Measurements from ENCODE around the gene CNTN5. TPM values are rescaled to one million over a fixed set of nuclear protein-coding genes. Genes with fewer than 3 reads are reported as not detected.

The CNTN5 gene
- total RNA-seq, 1 experiment from 2014 or later = not detected

GRCh38 chr11:100080821-100081220 is 1060.1 kb downstream of the CNTN5 start:
- no peak overlapping the region for H3K4ac ChIP-seq (ENCODE audit: low read depth, low read length)
- no peaks in the 10 kb centered on the region for H3K27me3 Mint-ChIP-seq (ENCODE audit: low read depth)
- no peak for TF ChIP-seq CTCF (conservative IDR thresholded peaks at IDR 0.05)
- H4K91ac ChIP-seq (ENCODE audit: insufficient read length, low read depth, low read length) = no peak overlapping the region
- no peak overlapping the region for H3K18ac ChIP-seq (ENCODE audit: insufficient read length, low read depth, low read length)
- no peaks in the 10 kb centered on the region for H3K79me2 ChIP-seq (ENCODE audit: insufficient read depth, low read length)
- no peak overlapping the region for H2BK20ac ChIP-seq (ENCODE audit: low read depth, low read length, poor library complexity, severe bottlenecking)
- no peak overlapping the region for H3K27ac ChIP-seq (ENCODE audit: insufficient read length, low read depth, low read length)
- no peak overlapping the region for H2BK15ac ChIP-seq (ENCODE audit: low read depth, low read length)
- no peak overlapping the region for H2BK120ac ChIP-seq (ENCODE audit: low read depth, low read length, poor library complexity, severe bottlenecking)
- no peaks in the 10 kb centered on the region for H3K79me1 ChIP-seq (ENCODE audit: insufficient read depth, low read depth, low read length, poor library complexity, severe bottlenecking)
- H3K9me3 Mint-ChIP-seq = no peaks in the 10 kb centered on the region
- H2AFZ ChIP-seq (ENCODE audit: low read length) = no peak overlapping the region
- H3K4me1 ChIP-seq (ENCODE audit: insufficient read depth, low read length) = no peaks in the 10 kb centered on the region
- H3K27me3 ChIP-seq (ENCODE audit: insufficient read depth, low read length) = no peaks in the 10 kb centered on the region
- H2AK5ac ChIP-seq (ENCODE audit: insufficient read length, low read length) = no peak overlapping the region
- DNase-seq = no peak
- H3K4me3 Mint-ChIP-seq = no peak overlapping the region
- no peak overlapping the region for H4K5ac ChIP-seq (ENCODE audit: insufficient read length, low read depth, low read length)
- H3K56ac ChIP-seq (ENCODE audit: insufficient read length, low read depth, low read length) = no peak overlapping the region
- no peak overlapping the region for H3K27ac Mint-ChIP-seq
- H3K9me3 ChIP-seq (ENCODE audit: control insufficient read depth, low read depth, low read length) = no peaks in the 10 kb centered on the region
- H4K8ac ChIP-seq (replicated peaks; ENCODE audit: insufficient read length, low read depth, low read length) = no peak overlapping the region
- H3K36me3 Mint-ChIP-seq (ENCODE audit: insufficient read depth in 1 of 3, low read depth in 3 of 3) = no peaks in the 10 kb centered on the region; a peak in 1 of 7 replicates
- H3K4me2 ChIP-seq (ENCODE audit: insufficient read depth, insufficient read length, low read length) = no peak overlapping the region
- H3K9ac ChIP-seq (ENCODE audit: extremely low read depth, insufficient read length, low read length) = no peak overlapping the region
- H2BK12ac ChIP-seq (ENCODE audit: insufficient read length, low read depth, low read length) = no peak overlapping the region
- H4K20me1 ChIP-seq (ENCODE audit: control insufficient read depth, insufficient read depth, insufficient read length) = no peaks in the 10 kb centered on the region
- H3K4me1 Mint-ChIP-seq = peaks cover 3 to 13% of the 10 kb centered on the region in 2 experiments; a peak in 1 of 4 replicates
- no peaks in the 10 kb centered on the region for H3K23me2 ChIP-seq (ENCODE audit: insufficient read length, low read depth, low read length, poor library complexity, severe bottlenecking)
- no peak overlapping the region for H3K23ac ChIP-seq (ENCODE audit: insufficient read length, low read depth, low read length)
- H3K14ac ChIP-seq (ENCODE audit: insufficient read depth, low read length) = no peak overlapping the region
- no peak overlapping the region for H2BK5ac ChIP-seq (ENCODE audit: insufficient read length, low read length)
- no peak overlapping the region for H3T11ph ChIP-seq (ENCODE audit: low read length)
